HG03159 (cell line): Measurements from ENCODE around the gene LCE1D.

ENCODE experiments used
- ATAC-seq: cut with Tn5 transposase; IDR thresholded peaks from one replicate; pipeline ENCODE4 v1.9.1; 2021; ENCODE audit warnings: mild to moderate bottlenecking, moderate library complexity; ENCODE audit not compliant: unreplicated experiment

The LCE1D gene

DNA sequence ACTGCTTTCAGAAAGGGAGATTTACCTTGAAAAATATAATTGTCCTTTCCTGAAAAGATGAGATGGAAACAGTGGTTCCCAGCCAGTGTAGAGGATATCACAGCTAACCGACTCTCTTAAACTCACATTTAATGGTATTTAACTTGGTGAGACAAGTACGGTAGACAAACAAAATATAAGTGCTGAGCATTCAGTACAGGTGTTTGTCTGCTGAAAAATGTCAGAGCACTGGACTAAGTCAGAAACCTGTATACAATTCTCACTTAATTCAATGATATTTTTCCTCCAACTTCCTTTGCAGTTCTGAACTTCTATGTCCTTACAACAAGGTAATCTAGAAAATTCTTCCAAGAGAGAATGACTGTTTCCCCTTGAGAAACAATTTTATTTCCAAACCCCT lies 15.2 kb downstream of the LCE1D start, which contains the start of gene LCE1B:
Gene LCE1B (plus strand): TSS at position 301 of the 400 bp plus-strand sequence. CDS start 476 bp downstream, outside the sequence.
- ATAC-seq, result no peak

DNA sequence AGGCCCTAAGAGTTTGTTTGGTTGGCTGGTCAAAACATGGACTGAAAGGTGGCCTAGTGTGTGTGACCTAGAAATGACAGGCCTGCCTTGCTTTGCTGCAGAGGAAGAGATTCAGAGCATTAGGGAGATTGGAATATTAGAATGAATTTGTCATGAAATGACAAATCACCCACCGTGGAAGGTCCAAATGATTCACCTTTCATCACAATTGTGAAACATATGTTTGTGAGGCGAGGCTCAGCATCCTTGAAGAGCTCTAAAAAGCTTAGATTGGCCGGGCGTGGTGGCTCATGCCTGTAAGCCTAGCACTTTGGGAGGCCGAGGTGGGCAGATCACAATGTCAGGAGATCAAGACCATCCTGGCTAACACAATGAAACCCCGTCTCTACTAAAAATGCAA lies 20.8 kb downstream of the LCE1D start:
- no peak for ATAC-seq

- no peak for ATAC-seq
Observed at GRCh38 chr1:152823294-152823693, 26.8 kb downstream of the LCE1D start.

DNA sequence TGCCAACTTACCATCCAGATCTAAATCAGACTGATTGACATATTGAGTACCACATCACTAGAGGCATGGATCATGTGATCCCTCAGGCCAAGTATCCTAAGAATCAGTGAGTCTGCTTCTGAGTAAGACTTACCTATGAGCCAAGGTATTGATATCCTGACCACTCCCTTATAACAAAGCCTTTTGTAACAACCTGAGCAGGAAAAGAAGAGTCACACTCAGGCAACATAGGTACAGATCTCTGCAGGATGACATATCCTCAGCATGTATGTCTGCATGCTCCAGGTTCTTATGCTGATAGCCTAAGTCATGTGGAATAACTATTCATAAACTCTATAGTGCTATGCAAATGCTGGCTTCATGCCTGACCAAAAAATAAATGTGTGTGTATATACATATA lies 28.4 kb downstream of the LCE1D start:
- ATAC-seq, result no peak

GRCh38 chr1:152827173-152827572 lies 30.7 kb downstream of the LCE1D start, which contains the start of gene LCE1A:
Gene LCE1A (plus strand): TSS chr1:152827473. CDS start chr1:152827473, 0 bp downstream.
- no peak for ATAC-seq

GRCh38 chr1:152836870-152837269 lies 40.3 kb downstream of the LCE1D start:
- no peak for ATAC-seq

DNA sequence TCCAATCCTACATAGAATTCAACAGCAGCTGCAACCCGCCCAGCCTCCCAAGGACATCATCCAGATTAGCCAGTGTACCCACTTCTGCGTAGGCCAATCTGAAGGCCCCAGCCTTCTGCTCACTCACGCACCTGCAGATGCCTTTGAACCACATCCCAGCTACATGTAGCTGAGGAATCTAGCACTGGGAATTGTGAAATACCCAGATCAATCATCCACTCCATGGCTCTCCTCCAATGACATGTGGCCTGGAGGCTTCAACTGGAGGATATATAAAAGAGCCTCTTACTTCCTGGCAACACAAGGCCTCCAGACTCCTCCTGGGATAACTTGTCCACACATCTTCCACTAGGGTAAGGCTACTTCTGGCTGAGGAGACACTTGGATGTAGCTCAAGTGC lies 46.0 kb downstream of the LCE1D start, which contains the start of gene LCE6A:
Gene LCE6A (plus strand): TSS at position 301 of the 400 bp plus-strand sequence. CDS start 665 bp downstream, outside the sequence.
- no peak for ATAC-seq
